HG02623 (cell line): ENCODE results near the gene RAB3D.
"Not testable (repeated sequence)": the region's sequence is repeated elsewhere in the genome, so short reads cannot be mapped to it uniquely, and the experiment has no call there.

Source experiments
- ATAC-seq: cut with Tn5 transposase; IDR thresholded peaks from one replicate; pipeline ENCODE4 v1.9.1; 2021; ENCODE audit warnings: moderate library complexity; ENCODE audit not compliant: unreplicated experiment

RAB3D gene

DNA sequence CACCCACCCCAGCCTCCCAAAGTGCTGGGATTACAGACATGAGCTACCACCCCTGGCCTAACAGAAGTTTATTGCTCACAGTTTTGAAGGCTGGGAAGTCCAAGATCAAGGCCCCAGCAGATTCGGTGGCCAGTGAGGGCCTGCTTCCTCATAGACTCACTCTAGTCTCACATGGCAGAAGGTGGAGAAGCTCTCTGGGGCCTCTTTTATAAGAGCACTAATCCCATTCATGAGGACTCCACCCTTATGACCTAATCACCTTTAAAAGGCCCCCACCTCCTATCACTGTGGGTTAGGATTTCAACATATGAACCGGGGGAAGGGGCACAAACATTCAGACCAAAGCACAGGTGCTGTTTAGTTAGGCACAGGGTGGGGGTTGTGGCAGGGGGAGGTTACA, 28.1 kb upstream of the RAB3D start:
- no peak for ATAC-seq

DNA sequence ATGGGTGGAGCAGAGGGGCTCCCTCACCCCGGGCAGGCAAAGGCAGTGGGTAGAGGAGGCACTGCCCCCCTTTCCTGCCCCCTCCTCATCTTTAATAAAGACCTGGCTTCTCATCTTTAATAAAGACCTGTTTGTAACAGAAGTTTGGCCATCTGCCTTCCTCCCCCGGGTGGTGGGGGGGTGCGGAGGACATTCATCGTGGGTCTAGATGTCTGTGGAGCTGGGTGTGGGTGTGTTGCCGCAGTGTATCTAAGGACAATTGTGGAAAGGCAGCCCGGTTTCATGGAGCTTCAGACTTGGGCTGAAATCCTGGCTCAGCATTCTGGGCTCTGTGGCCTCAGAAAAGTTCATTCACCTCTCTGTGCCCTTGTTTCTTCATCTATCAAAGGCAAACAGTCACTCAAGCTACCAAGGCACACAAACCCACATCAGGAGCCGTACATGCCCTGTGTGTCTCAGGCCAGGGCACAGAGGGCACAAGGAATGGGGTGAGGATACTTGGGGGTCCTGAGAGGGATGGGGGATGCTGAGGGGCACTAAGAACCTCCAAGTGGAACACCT, 26.2 kb upstream of the RAB3D start:
- no peak for ATAC-seq

DNA sequence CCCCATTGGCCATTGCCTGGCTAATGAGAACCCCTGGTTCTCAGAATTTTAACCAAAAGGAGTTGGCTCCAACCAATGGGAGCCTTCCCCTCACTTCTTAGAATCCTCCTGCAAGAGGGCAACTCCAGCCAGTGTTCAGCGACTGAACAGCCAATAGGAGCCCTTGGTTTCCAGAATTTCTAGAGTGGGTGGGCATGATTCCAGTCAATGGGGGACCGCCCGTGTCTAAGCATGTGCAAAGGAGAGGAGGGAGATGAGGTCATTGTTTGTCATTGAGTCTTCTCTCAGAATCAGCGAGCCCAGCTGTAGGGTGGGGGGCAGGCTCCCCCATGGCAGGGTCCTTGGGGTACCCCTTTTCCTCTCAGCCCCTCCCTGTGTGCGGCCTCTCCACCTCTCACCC, 25.5 kb upstream of the RAB3D start:
- no peak for ATAC-seq

DNA sequence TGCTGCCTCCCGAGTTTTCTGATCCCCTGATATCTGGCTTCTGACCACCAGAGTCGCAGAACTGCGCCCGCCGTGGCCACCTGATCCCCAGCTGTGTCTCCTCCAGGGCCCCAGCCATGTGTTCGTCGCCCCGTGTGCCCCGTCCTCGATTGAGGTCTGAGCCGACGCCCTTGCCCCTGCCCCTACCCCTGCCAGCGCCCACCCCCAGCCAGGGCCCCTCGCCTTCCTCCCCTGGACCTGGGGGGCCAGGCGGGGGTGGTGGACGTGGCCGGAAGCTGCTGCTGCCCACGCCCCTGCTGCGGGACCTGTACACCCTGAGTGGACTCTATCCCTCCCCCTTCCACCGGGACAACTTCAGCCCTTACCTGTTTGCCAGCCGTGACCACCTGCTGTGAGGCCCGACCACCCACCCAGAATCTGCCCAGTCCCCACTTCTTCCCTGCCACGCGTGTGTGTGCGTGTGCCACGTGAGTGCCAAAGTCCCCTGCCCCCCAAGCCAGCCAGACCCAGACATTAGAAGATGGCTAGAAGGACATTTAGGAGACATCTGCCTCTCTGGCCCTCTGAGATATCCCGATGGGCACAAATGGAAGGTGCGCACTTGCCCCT, 24.9 kb upstream of the RAB3D start:
- ATAC-seq, result no peak

DNA sequence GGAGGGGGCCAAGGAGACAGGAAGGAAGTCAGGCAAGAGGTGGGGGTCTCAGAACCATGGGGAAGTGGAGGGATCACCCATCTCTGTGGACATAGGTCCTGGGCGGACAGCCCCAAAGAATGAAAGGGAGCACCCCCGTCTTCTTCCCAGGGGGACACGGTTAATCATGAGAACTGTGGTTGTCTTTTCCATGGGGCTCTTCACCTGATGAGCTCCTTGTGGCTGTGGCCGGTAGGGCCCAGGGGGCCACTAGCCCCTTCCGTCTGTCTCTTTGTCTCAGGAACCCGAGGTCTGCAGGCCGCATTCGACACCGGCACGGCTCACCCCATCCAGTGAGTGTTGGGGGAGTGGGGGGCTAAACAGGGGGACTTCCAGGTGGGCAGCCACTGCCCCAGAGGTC, 24.4 kb upstream of the RAB3D start:
- ATAC-seq, result no peak

DNA sequence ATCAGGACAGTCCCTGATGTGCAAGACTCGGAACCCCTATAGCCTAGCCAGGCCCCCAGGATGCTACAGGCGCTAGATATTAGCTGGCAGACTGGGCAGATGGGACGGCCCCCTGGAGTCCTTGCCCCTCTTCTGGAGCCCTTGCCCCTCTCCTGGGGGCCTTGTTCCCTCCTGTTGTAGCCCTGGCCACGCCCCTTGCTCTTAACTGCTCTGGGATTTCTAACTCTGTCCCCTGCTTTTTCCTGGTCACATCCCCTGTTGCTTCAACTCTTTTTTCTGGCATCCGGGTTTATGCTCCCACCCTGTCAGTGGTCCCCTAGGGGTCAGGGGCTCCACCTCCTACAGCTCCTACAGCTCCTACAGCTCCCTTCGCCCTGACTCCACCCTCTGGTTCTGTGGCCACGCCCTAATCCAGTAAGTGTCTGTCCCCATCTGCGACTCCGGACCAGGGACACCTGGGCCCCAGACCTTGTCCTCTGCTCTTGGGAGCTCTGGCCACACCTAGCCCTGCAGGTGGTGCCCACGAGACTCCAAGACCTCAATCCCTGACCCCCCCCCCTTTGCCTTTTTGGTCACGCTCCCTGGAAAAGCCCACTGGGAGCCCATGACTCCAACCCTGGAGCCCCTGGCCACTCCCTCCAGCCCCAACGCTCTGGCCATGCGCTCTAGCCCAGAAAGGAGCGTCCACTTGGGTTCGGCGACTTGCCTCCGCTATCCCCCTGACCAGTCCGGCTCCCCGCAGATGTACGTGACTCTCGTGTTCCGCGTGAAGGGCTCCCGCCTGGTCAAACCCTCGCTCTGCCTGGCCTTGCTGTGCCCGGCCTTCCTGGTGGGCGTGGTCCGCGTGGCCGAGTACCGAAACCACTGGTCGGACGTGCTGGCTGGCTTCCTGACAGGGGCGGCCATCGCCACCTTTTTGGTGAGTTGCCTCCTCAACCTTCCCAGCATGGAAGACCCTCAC, 22.6 kb upstream of the RAB3D start:
- ATAC-seq, result no peak

DNA sequence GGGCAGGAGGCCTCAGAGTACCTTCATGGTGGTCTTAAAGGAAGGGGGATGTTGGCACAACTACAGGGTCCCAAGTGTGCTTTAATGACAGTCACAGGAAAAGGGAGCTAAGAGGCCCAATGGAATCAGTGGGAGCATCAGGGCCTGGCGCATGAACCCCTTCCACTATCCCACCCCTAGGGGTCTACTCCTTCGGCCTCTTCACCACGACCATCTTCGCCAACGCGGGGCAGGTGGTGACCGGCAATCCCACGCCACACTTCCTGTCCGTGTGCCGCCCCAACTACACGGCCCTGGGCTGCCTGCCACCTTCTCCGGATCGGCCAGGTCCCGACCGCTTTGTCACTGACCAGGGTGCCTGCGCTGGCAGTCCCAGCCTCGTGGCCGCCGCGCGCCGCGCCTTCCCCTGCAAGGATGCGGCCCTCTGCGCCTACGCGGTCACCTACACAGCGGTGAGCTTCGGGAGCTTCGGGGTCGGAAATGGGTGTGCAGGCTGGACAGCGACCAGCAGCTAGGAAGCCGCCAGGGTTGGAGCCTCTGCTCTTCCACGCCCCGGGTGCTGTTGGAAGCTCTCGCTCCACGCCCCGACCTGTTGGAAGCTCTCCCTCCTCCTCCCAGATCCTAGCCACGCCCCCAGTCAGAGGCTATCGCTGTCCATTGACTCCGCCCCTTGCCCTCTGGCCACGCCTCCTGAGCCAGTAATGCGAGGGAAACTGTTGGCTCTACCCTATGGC, 21.7 kb upstream of the RAB3D start:
- ATAC-seq, result no peak

DNA sequence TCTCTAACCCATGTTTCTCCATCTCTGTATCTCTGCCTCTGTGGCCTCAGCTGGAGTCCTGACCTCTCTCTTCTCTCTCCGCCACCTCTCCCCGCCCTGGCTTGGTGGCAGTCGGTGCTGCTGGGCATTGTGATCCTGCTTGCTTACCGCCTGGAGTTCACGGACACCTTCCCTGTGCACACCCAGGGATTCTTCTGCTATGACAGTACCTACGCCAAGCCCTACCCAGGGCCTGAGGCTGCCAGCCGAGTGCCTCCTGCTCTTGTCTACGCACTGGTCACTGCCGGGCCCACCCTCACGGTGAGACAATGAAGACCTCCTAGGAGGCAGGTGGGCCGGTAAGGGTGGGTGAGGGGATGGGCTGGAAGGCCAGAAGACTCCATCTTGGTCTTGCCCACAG, 20.0 kb upstream of the RAB3D start:
- no peak for ATAC-seq

DNA sequence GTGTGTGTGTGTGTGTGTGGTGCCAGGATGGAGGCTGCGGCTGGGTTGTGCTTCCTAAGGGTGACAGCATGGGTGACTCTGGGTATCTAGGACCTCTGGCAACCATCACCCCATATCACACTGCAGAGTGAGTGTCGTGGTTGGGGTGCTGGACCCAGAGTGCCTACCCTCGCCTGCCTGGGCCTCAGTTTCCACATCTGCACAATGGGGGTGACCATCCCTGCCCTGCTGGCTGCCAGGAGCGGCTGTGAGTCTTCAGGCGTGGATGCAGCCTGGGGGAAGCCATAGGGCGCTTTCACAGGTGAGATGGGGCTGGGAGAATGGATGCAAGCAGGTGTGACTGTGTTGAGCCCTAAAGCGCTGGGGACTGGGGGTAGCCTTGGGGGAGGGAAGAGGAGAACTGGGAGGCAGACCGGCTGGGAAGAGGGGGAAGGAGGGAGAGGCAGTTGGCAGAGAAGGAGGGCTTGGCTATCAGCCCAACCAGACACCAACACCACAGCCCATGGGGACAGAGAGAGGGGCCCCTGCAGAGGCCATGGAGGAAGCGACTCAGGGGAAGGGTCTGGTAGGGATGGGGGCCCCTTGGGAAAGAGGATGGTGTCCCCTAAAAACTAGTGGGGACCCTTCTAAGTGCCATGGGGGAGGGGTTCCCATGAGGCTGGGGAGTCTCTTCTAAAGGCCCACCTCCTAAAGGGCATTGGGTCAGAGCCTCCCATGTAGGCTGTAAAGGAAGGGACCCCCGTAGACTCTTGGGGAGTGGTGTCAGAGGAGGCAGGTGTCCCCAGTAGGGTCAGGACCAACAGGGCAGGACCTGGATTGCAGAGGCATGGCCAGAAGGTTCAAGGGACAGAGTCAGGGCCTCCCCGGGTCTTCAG, 17.5 kb upstream of the RAB3D start:
- ATAC-seq, result no peak

DNA sequence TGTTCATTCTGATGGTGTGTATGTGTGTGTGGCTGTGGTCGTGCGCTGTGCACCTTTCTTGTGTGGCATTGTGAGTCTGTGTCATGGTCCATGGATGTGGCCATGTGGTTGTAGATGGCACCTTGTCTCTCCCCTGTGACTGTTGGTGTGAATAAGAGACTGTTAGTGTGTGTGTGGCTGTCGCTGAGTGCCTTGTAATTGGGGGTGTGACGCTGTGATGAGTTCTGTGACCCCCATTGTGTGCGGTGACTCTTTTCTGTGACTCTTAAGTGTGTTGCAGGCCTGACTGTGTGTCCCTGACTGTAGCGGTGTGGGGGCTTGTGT, 16.6 kb upstream of the RAB3D start:
- ATAC-seq, result no peak

DNA sequence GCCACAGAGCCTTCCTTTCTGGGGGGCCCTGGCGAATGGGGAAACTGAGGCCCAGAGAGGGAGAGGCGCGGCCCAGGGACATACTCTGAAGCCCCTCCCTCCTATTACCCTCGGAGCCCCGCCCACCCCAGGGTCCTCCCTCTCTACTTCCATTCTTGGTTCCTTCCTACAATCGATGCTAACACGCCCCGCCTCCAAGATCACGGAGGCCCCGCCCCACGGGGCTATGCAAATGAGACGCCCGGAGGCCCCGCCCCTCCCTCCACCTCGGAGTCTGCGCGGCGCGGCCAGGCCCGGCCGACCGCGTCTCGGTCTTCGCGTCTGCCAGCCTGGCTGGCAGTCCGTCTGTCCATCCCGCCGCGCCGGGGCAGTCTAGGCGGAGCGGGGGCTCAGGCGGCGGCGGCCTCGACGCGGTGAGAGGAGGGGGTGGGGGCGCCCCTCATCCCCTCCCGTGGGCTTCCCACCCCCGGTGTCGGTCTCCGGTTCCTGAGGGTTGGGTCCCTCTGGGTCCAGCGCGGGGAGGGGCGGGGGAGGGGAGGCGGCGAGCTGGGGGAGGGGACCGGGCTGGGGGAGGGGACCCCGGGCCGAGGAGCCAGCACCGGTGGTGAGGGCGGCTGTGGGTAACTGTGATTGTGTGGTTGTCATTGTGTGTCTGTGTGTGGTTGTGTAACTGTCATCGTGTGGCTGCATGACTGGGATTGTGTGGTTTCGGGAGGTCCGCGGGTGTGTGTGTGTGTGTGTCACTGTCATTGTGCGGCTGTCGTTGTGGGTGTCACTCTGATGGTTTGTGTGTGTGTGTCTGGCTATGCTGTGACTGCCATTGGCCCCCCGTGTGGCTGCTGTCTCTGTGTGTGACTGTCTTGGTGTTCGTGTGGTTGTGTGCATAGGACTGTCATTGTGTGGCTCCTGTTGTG, 16.0 kb upstream of the RAB3D start, which contains the start of gene PLPPR2:
Gene PLPPR2, plus strand, starts transcription at position 273 of the 914 bp plus-strand sequence. CDS start 2,242 bp downstream, outside the sequence.
- no peak for ATAC-seq

DNA sequence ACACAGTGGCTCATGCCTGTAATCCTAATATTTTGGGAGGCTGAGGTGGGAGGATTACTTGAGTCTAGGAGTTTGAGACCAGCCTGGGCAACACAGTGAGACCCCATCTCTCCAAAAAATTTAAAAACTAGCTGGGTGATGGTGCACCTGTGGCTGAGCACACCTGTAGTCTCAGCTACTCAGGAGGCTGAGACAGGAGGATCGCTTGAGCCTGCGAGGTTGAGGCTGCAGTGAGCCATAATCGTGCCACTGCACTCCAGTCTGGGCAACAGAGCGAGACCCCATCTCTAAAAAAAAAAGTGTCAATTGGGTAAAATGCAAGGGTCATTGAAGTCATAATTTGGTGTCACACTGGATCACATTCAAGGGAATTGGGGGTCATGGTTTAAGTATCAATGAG, 14.6 kb upstream of the RAB3D start:
- not testable (repeated sequence) for ATAC-seq

DNA sequence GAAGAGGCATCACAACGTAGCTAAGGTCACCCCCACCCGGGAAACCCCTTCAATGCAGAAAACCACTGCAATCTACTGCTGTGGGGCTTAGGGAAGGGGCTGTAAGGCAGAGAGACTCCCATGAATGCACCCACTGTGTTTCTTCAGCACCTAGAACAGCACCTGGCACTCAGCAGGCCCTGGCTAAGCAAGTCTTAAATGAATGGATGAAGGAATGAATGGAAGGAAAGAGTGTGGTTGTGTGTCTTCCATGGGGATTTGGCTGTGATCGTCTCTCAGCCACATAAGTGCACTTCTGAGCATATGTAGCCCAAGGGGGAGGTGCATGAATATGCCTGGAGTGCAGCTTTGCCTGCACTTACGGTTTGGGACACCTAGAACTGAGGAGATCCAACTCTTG, 9.7 kb upstream of the RAB3D start:
- ATAC-seq, result no peak

DNA sequence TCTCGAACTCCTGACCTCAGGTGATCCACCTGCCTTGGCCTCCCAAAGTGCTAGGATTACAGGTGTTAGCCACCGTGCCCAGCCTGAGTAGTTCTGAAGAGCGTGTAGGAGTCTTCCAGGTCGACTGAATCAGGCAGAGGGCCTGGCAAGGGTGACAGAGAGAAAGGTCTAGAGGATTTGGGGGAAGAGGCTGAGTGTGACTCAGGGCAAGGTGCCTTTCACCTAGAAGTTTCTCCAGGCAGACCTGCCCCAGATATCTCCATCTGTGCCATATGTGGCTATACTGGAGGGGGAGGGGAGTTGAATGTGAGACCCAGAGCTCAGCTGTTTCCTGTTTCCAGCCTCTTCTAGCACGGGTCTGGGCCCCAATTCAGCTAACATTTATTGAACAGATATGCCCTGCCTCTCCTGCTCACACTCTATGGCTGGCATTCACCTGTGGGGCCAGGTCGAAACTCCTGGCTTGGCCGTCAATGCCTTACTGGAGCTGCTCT, 8.1 kb upstream of the RAB3D start:
- ATAC-seq, result no peak

DNA sequence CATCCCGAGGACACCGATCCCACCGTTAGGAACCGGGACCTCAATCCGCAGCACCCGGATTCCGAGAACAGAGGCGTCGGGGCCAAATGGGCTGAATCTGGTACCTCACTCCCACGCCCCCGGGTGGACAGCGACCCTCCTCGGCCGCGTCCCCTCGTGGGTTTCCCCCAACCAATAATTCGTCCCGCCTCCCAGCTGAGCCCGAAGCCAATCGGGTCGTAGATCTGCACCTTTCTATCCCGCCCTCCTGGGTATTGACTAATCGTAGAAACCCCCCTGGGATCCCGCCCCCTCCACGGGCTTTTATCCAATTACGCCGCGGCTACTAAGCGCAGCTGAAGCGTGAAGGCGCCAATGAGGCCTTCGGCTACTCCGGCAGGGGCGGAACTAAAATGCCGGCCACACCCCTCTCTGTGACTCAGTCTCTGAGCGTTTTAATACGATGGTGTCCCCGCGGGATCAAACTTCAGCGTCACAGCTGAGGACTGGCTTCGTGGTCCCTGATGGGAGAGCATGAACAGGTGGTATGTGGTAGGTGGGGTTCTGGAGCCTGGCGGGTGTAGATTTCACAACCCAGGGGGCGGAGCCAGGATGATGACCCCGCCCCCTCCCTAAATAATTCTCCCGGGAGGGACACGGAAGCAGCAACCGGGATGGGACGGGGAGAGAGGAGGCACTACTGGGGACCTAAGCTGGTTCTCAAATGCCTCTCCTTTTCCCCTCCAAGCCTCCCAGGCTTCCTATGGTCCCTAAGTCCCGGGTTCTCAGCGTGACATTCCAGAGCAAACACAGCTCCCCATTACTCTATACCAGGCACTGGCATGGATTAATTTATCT, 6.9 kb upstream of the RAB3D start, which contains the start of the genes CCDC159 and TMEM205:
Gene CCDC159, plus strand, starts transcription at position 416 of the 837 bp plus-strand sequence. Its CDS starts 88 bp downstream, at position 504.
Gene TMEM205, minus strand, starts transcription at position 165 of the 837 bp plus-strand sequence. CDS start 649 bp downstream, outside the sequence.
- ATAC-seq, result peak; percentile 92

DNA sequence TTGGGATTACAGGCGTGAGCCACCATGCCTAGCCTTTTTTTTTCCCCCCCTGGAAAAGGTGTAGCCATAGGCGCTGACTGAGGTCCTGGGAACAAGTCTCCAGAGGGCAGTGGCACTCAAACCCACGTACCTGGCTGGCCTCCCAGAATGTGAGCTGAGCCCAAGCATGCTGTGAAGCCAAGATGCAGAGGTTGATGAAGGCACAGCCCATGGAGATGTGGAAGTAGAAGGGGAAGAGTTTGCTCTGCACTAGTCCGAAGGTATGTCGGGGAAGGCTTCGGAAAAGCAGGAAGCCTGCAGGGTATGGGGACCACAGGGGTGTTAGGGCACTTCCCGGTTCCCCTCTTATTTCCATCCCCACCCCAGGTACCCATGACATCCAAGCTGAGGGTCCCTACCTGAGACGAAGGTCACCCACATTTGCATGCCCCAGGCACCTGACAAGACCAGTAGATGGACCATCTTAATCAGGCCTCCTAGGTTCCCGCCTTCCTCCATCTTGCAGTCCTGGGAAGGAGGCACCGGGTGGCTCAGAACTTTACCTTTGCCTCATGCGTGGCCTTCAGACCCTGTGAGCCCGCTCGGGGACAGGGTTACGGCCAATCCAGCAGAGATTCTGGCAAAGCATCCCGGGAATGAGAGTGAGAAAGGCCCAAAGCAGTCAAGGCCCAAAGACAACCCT, 5.8 kb upstream of the RAB3D start:
- no peak for ATAC-seq

DNA sequence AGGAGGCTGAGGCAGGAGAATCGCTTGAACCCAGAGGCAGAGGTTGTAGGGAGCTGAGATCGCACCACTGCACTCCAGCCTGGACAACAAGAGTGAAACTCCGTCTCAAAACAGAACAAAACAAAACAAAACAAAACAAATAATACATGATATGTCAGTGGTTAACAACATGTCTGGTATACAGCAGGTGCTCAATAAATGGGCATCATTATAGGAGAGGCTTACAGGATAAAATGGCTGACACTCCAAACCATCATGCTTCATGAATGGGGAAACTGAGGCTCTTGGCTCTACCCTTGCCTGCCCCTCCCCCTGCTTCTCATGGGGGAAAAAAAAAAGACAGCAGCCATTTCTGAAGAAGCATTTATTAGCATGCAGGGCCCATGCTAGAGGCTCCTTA, 3.0 kb upstream of the RAB3D start:
- no peak for ATAC-seq

DNA sequence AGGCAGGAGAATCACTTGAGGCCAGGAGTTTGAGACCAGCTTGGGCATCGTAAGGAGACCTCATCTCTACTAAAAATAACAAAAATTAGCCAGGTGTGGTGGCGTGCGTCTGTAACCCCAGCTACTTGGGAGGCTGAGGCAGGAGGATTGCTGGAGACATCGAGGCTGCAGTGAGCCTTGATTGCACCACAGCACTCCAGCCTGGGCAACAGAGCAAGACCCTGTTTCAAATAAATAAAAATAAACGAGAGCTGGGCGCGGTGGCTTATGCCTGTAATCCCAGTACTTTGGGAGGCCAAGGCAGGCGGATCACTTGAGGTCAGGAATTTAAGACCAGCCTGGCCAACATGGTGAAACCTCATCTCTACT, 626 bp upstream of the RAB3D start:
- ATAC-seq, result not testable (repeated sequence)
